Neural cell (in vitro differentiated cells): ENCODE results near the gene TCF23. TPM values are rescaled to one million over a fixed set of nuclear protein-coding genes. Genes with fewer than 3 reads are reported as not detected.

Experiments
- H2AFZ ChIP-seq: fragments of 200-600, 300-800 bp; sonication (generic), shearing (Covaris generic); 2 replicates; pipeline ENCODE4 v1.6.0; 2014; ENCODE audit warnings: low read depth, mild to moderate bottlenecking, antibody characterized with exemption, low read length, moderate library complexity
- H3F3A ChIP-seq: fragments of 200-600 bp; shearing (Covaris generic); 2 replicates; pipeline ENCODE4 v1.6.1; 2016; ENCODE audit warnings: mild to moderate bottlenecking, moderate library complexity, mixed read lengths, antibody characterized with exemption, low read length; ENCODE audit not compliant: insufficient read depth, poor library complexity, severe bottlenecking
- H3K27ac ChIP-seq: fragments of 200-600, 300-800 bp; sonication (generic), shearing (Covaris generic); 2 replicates; pipeline ENCODE4 v1.5.1; 2014; ENCODE audit warnings: mild to moderate bottlenecking, low read length, moderate library complexity
- H3K27me3 ChIP-seq: fragments of 300-800, 200-600 bp; sonication (generic), shearing (Covaris generic); 2 replicates; pipeline ENCODE4 v1.6.0; 2014; ENCODE audit warnings: mild to moderate bottlenecking, low read depth, low read length, moderate library complexity; ENCODE audit not compliant: insufficient read depth
- H3K36me3 ChIP-seq: fragments of 300-800, 200-600 bp; sonication (generic), shearing (Covaris generic); 2 replicates; pipeline ENCODE4 v1.5.1; 2014; ENCODE audit warnings: mild to moderate bottlenecking, antibody characterized with exemption, low read length, moderate library complexity; ENCODE audit not compliant: insufficient read depth
- H3K4me2 ChIP-seq: fragments of 300-800, 200-600 bp; sonication (generic), shearing (Covaris generic); 2 replicates; pipeline ENCODE4 v1.6.0; 2014; ENCODE audit warnings: mild to moderate bottlenecking, low read length
- H3K4me3 ChIP-seq: fragments of 300-800, 200-600 bp; sonication (generic), shearing (Covaris generic); 2 replicates; pipeline ENCODE4 v1.5.1; 2014; ENCODE audit warnings: mild to moderate bottlenecking, low read length, moderate library complexity
- H3K79me2 ChIP-seq: fragments of 200-600 bp; shearing (Covaris generic); replicated peaks from 2 replicates; pipeline ENCODE4 v1.6.0; 2014; ENCODE audit warnings: mild to moderate bottlenecking, low read length, moderate library complexity; ENCODE audit not compliant: insufficient read depth
- H3K9ac ChIP-seq: fragments of 300-800, 200-600 bp; sonication (generic), shearing (Covaris generic); 2 replicates; pipeline ENCODE4 v1.6.1; 2016; ENCODE audit warnings: mild to moderate bottlenecking, low read length, mixed read lengths
- H3K9me2 ChIP-seq: fragments of 200-600 bp; shearing (Covaris generic); 2 replicates; pipeline ENCODE4 v1.6.1; 2016; ENCODE audit warnings: mild to moderate bottlenecking, low read length, mixed read lengths; ENCODE audit not compliant: insufficient read depth
- H3K9me3 ChIP-seq: fragments of 200-600, 300-800 bp; sonication (generic), shearing (Covaris generic); 2 replicates; pipeline ENCODE4 v1.6.1; 2016; ENCODE audit warnings: mild to moderate bottlenecking, mixed run types, low read length, moderate library complexity, mixed read lengths
- H4K20me1 ChIP-seq: fragments of 200-600 bp; shearing (Covaris generic); 2 replicates; pipeline ENCODE4 v1.6.1; 2016; ENCODE audit warnings: mild to moderate bottlenecking, mixed run types; ENCODE audit not compliant: insufficient read depth
- EP300 ChIP-seq: fragments of 450-650 bp; conservative IDR thresholded peaks from 2 replicates; pipeline ENCODE4 v1.6.1; 2014; ENCODE audit warnings: antibody characterized with exemption, mild to moderate bottlenecking, moderate library complexity; ENCODE audit not compliant: poor library complexity, severe bottlenecking
- EZH2 ChIP-seq: fragments of 200-600, 300-800 bp; shearing (Covaris generic), sonication (generic); IDR thresholded peaks from 2 replicates; pipeline ENCODE4 v1.6.1; 2014; ENCODE audit warnings: antibody characterized with exemption, low read length, borderline replicate concordance, mild to moderate bottlenecking; ENCODE audit not compliant: insufficient read depth, poor library complexity, severe bottlenecking
- MXI1 ChIP-seq: fragments of 450-650 bp; conservative IDR thresholded peaks from 2 replicates; pipeline ENCODE4 v1.6.1; 2014; ENCODE audit warnings: antibody characterized with exemption, mild to moderate bottlenecking; ENCODE audit not compliant: poor library complexity, severe bottlenecking
- POLR2AphosphoS5 ChIP-seq: IDR thresholded peaks from 2 replicates; pipeline ENCODE4 v1.6.1; 2012
- RAD21 ChIP-seq: fragments of 450-650 bp; conservative IDR thresholded peaks from 2 replicates; pipeline ENCODE4 v1.6.1; 2014; ENCODE audit warnings: antibody characterized with exemption, mild to moderate bottlenecking, moderate library complexity
- REST ChIP-seq: IDR thresholded peaks from 2 replicates; pipeline ENCODE4 v1.6.1; 2012; ENCODE audit warnings: borderline replicate concordance
- SMC3 ChIP-seq: fragments of 450-650 bp; conservative IDR thresholded peaks from 2 replicates; pipeline ENCODE4 v1.6.1; 2014; ENCODE audit warnings: antibody characterized with exemption, mild to moderate bottlenecking, moderate library complexity; ENCODE audit not compliant: poor library complexity
- TAF1 ChIP-seq: IDR thresholded peaks from 2 replicates; pipeline ENCODE4 v1.6.1; 2012; ENCODE audit warnings: low read depth
- polyA plus RNA-seq: library from polyadenylated mRNA; depleted of rRNA; stranded (reverse); fragments of >200 nt; gene quantifications from 2 replicates; pipeline ENCODE4 v1.2.3, GENCODE V29; 2014
- TF ChIP-seq, protein P1 (sequence below): fragments of 450-650 bp; IDR thresholded peaks from 2 replicates; pipeline ENCODE4 v1.5.1; 2014; ENCODE audit warnings: antibody characterized with exemption, mild to moderate bottlenecking, moderate library complexity; ENCODE audit not compliant: poor library complexity, severe bottlenecking

Gene TCF23
- polyA plus RNA-seq, 1 donor from 2014 or later, result not detected

DNA sequence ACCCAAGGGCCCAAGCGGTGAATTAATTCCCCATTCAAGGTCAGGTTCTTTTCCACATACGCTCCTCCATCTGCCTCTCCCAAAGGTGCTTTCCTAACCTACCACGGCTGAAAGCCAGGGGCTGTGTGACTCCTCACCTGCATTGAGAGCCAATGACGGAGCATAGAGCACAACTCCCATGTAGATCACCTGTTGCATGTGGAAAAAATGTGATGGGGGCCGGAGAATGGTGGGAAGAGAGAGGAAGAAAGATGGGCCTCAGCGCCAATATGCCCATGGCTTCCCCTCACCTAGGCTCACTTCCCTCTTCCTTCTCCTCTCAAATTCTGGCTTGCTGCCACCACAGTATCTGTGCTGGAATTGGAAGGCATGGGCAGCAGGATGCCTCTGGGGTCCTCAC is 57.5 kb downstream of the TCF23 start:
- Histone ChIP-seq H3K27ac (no peak overlapping the region), H3K79me2 (no peaks in the 10 kb centered on the region), H3F3A (no peaks in the 10 kb centered on the region), H3K4me3 (no peak overlapping the region), H4K20me1 (no peaks in the 10 kb centered on the region), H3K36me3 (peaks cover 3% of the 10 kb centered on the region), H3K9ac (no peak overlapping the region), H3K27me3 (no peaks in the 10 kb centered on the region), H2AFZ (no peak overlapping the region), H3K9me3 (no peaks in the 10 kb centered on the region), H3K9me2 (no peaks in the 10 kb centered on the region), H3K4me2 (no peak overlapping the region)
- TF ChIP-seq MXI1 (no peak), EP300 (no peak), REST (no peak), EZH2 (no peak), RAD21 (no peak), POLR2AphosphoS5 (no peak), SMC3 (no peak), TAF1 (no peak)
- TF ChIP-seq, protein P1, sequence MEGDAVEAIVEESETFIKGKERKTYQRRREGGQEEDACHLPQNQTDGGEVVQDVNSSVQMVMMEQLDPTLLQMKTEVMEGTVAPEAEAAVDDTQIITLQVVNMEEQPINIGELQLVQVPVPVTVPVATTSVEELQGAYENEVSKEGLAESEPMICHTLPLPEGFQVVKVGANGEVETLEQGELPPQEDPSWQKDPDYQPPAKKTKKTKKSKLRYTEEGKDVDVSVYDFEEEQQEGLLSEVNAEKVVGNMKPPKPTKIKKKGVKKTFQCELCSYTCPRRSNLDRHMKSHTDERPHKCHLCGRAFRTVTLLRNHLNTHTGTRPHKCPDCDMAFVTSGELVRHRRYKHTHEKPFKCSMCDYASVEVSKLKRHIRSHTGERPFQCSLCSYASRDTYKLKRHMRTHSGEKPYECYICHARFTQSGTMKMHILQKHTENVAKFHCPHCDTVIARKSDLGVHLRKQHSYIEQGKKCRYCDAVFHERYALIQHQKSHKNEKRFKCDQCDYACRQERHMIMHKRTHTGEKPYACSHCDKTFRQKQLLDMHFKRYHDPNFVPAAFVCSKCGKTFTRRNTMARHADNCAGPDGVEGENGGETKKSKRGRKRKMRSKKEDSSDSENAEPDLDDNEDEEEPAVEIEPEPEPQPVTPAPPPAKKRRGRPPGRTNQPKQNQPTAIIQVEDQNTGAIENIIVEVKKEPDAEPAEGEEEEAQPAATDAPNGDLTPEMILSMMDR, result no peak

Other genes starting within 250 kb of the TCF23 start
- 69.2 and 87.1 TPM in 2 replicates for gene MAPRE3, start 178.4 kb upstream of the TCF23 start, polyA plus RNA-seq
- 10.3 and 14.9 TPM in 2 replicates for gene TMEM214, start 116.0 kb upstream of the TCF23 start, polyA plus RNA-seq
- 34.3 and 39.1 TPM in 2 replicates for gene AGBL5, start 97.3 kb upstream of the TCF23 start, polyA plus RNA-seq
- 263 and 292 TPM in 2 replicates for gene OST4, start 77.3 kb upstream of the TCF23 start, polyA plus RNA-seq
- 1.3 and 2.2 TPM in 2 replicates for gene EMILIN1, start 70.4 kb upstream of the TCF23 start, polyA plus RNA-seq
- 3.1 and 4.1 TPM in 2 replicates for gene KHK, start 62.2 kb upstream of the TCF23 start, polyA plus RNA-seq
- gene CGREF1, start 29.9 kb upstream of the TCF23 start, polyA plus RNA-seq, result 24.5 and 33.7 TPM in 2 replicates
- not detected in 2 replicates for gene ABHD1, start 25.2 kb upstream of the TCF23 start, polyA plus RNA-seq
- 121 and 123 TPM in 2 replicates for gene PREB, start 14.4 kb upstream of the TCF23 start, polyA plus RNA-seq
- gene PRR30, start 9.6 kb upstream of the TCF23 start, polyA plus RNA-seq, result not detected in 2 replicates
- 94.3 and 121 TPM in 2 replicates for gene ATRAID, start 63.0 kb downstream of the TCF23 start, polyA plus RNA-seq
- gene SLC5A6, start 63.3 kb downstream of the TCF23 start, polyA plus RNA-seq, result 64.3 and 98.4 TPM in 2 replicates
- gene CAD, start 68.4 kb downstream of the TCF23 start, polyA plus RNA-seq, result 14.2 and 22.8 TPM in 2 replicates
- gene SLC30A3, start 114.0 kb downstream of the TCF23 start, polyA plus RNA-seq, result not detected in 2 replicates
- not detected in 2 replicates for gene DNAJC5G, start 126.4 kb downstream of the TCF23 start, polyA plus RNA-seq
- 0.28 TPM in 1 of 2 replicates, not detected in the other for gene TRIM54, start 133.4 kb downstream of the TCF23 start, polyA plus RNA-seq
- gene UCN, start 159.4 kb downstream of the TCF23 start, polyA plus RNA-seq, result 3.1 and 9.0 TPM in 2 replicates
- 79.6 and 104 TPM in 2 replicates for gene MPV17, start 174.1 kb downstream of the TCF23 start, polyA plus RNA-seq
- 27.8 and 37.2 TPM in 2 replicates for gene GTF3C2, start 207.8 kb downstream of the TCF23 start, polyA plus RNA-seq
- 43.7 and 45.3 TPM in 2 replicates for gene EIF2B4, start 221.3 kb downstream of the TCF23 start, polyA plus RNA-seq
- 69.8 and 86.9 TPM in 2 replicates for gene SNX17, start 221.6 kb downstream of the TCF23 start, polyA plus RNA-seq
- 40.5 and 46.8 TPM in 2 replicates for gene ZNF513, start 231.7 kb downstream of the TCF23 start, polyA plus RNA-seq